Liver (tissue), 9 donors: ENCODE results near the gene MLLT10. TPM values are rescaled to one million over a fixed set of nuclear protein-coding genes. Genes with fewer than 3 reads are reported as not detected.

Experiments used
- DNase-seq: peaks from one replicate; pipeline ENCODE4 v3.0.0-alpha.2; 2017; ENCODE audit warnings: low spot score
- H3K27ac ChIP-seq, 2 donors: one replicate each; pipeline ENCODE4 v1.7.0; 2013; ENCODE audit warnings: inconsistent platforms in 2 of 2, low read length in 2 of 2, control low read depth in 1 of 2, low read depth in 1 of 2, mild to moderate bottlenecking in 1 of 2
- H3K27me3 ChIP-seq, 4 donors: one replicate each; pipeline versions ENCODE4 v1.6.1 to v1.7.0; 2013; ENCODE audit warnings: low read length in 3 of 4, inconsistent platforms in 1 of 4, mild to moderate bottlenecking in 1 of 4, moderate library complexity in 1 of 4; ENCODE audit not compliant: control insufficient read depth in 4 of 4, insufficient read depth in 4 of 4
- H3K36me3 ChIP-seq, 4 donors: one replicate each; pipeline versions ENCODE4 v1.6.1 to v1.7.0; 2013; ENCODE audit warnings: low read length in 3 of 4, mild to moderate bottlenecking in 3 of 4, low read depth in 1 of 4, moderate library complexity in 1 of 4; ENCODE audit not compliant: control insufficient read depth in 4 of 4, insufficient read depth in 3 of 4
- H3K4me1 ChIP-seq, 4 donors: one replicate each; pipeline versions ENCODE4 v1.6.1 to v1.7.0; 2013; ENCODE audit warnings: low read length in 3 of 4, mild to moderate bottlenecking in 3 of 4, moderate library complexity in 1 of 4; ENCODE audit not compliant: control insufficient read depth in 4 of 4, insufficient read depth in 4 of 4
- H3K4me3 ChIP-seq, 3 donors: one replicate each; pipeline versions ENCODE4 v1.6.1 to v1.7.0; 2013; ENCODE audit warnings: low read length in 3 of 3, control low read depth in 1 of 3, low read depth in 1 of 3, mild to moderate bottlenecking in 1 of 3
- H3K9ac ChIP-seq, 2 donors: one replicate each; pipeline ENCODE4 v1.7.0; 2013; ENCODE audit warnings: low read length in 2 of 2, mild to moderate bottlenecking in 2 of 2, moderate library complexity in 2 of 2, control low read depth in 1 of 2, low read depth in 1 of 2
- H3K9me3 ChIP-seq, 4 donors: one replicate each; pipeline versions ENCODE4 v1.6.1 to v1.7.0; 2013; ENCODE audit warnings: low read length in 3 of 4; ENCODE audit not compliant: control insufficient read depth in 4 of 4
- ATF3 ChIP-seq: IDR thresholded peaks from 2 replicates; pipeline ENCODE4 v1.6.1; 2016; ENCODE audit warnings: antibody characterized with exemption
- CTCF ChIP-seq: fragments of 150-350 bp; IDR thresholded peaks from 2 replicates; pipeline ENCODE4 v1.5.1; 2017; ENCODE audit warnings: improper control_type of control experiment, low read depth, low read length; ENCODE audit not compliant: missing input control
- EGR1 ChIP-seq, 2 donors: IDR thresholded peaks; 2 replicates each; pipeline ENCODE4 v1.6.1; 2016 to 2018; ENCODE audit warnings: antibody characterized with exemption in 2 of 2, low read depth in 2 of 2
- FOXA1 ChIP-seq: IDR thresholded peaks from 2 replicates; pipeline ENCODE4 v1.6.1; 2016; ENCODE audit warnings: antibody characterized with exemption
- FOXA2 ChIP-seq: IDR thresholded peaks from 2 replicates; pipeline ENCODE4 v1.6.1; 2016; ENCODE audit warnings: antibody characterized with exemption
- HNF4A ChIP-seq, 2 donors: conservative IDR thresholded peaks; 2 replicates each; pipeline ENCODE4 v1.6.1; 2016; ENCODE audit warnings: antibody characterized with exemption in 2 of 2, mild to moderate bottlenecking in 2 of 2
- HNF4G ChIP-seq: IDR thresholded peaks from 2 replicates; pipeline ENCODE4 v1.6.1; 2016; ENCODE audit warnings: antibody characterized with exemption
- JUND ChIP-seq, 2 donors: IDR thresholded peaks; 2 replicates each; pipeline ENCODE4 v1.6.1; 2016; ENCODE audit warnings: antibody characterized with exemption in 2 of 2
- MAX ChIP-seq: IDR thresholded peaks from 2 replicates; pipeline ENCODE4 v1.6.1; 2016; ENCODE audit warnings: antibody characterized with exemption
- NR2F2 ChIP-seq: IDR thresholded peaks from 2 replicates; pipeline ENCODE4 v1.6.1; 2016; ENCODE audit warnings: antibody characterized with exemption
- RAD21 ChIP-seq, 2 donors: IDR thresholded peaks; 2 replicates each; pipeline ENCODE4 v1.6.1; 2016; ENCODE audit warnings: antibody characterized with exemption in 2 of 2, mild to moderate bottlenecking in 2 of 2
- REST ChIP-seq: IDR thresholded peaks from 2 replicates; pipeline ENCODE4 v1.6.1; 2016; ENCODE audit warnings: antibody characterized with exemption, mild to moderate bottlenecking
- RXRA ChIP-seq, 2 donors: IDR thresholded peaks; 2 replicates each; pipeline ENCODE4 v1.6.1; 2017 to 2018; ENCODE audit warnings: antibody characterized with exemption in 2 of 2, mild to moderate bottlenecking in 1 of 2
- SP1 ChIP-seq: IDR thresholded peaks from 2 replicates; pipeline ENCODE4 v1.6.1; 2018; ENCODE audit warnings: antibody characterized with exemption, mild to moderate bottlenecking
- TAF1 ChIP-seq: conservative IDR thresholded peaks from 2 replicates; pipeline ENCODE4 v1.6.1; 2016; ENCODE audit warnings: antibody characterized with exemption, mild to moderate bottlenecking
- YY1 ChIP-seq: IDR thresholded peaks from 2 replicates; pipeline ENCODE4 v1.6.1; 2016; ENCODE audit warnings: antibody characterized with exemption, mild to moderate bottlenecking
- ZBTB33 ChIP-seq: IDR thresholded peaks from 2 replicates; pipeline ENCODE4 v1.6.1; 2016; ENCODE audit warnings: antibody characterized with exemption
- WGBS: extraction: QIAGEN DNeasy Blood & Tissue Kit; methylation state at CpG from one replicate; pipeline ENCODE4 v1.1.7; 2013; 5-methylcytosine and 5-hydroxymethylcytosine counted together
- polyA plus RNA-seq, 2 donors: library from polyadenylated mRNA; stranded (reverse) in 1 of 2; unstranded in 1 of 2; fragments of 200-250 nt in 1 of 2; fragments of >200 nt in 1 of 2; fragmentation: Nextera tagmentation in 1 of 2; extraction: Ambion mirVana in 1 of 2; gene quantifications; one replicate each; pipeline versions ENCODE4 v1.2.1 to v1.2.3, GENCODE V29; 2013 to 2015
- total RNA-seq, 2 donors: library from RNA; depleted of rRNA; stranded (reverse); fragments of >200 nt; gene quantifications; one replicate each; pipeline ENCODE4 v1.2.3, GENCODE V29; 2014
- donor health status: healthy.
- donor health status: healthy.
- donor health status: healthy.
- donor health status: healthy.
- donor health status: healthy.

The MLLT10 gene
- total and polyA plus RNA-seq, 4 donors: 11.9 to 47.4 (median 22.6) TPM

- H3K4me3 ChIP-seq: no peak overlapping the region
- H3K27me3 ChIP-seq: no peaks in the 10 kb centered on the region
- H3K36me3 ChIP-seq: peaks cover 1 to 19% (median 8%) of the 10 kb centered on the region in 4 donors
- no peak for DNase-seq
- WGBS: 85% methylated on average over 6 of the region's 6 CpGs
- peaks cover 0 to 8% (median 4%) of the 10 kb centered on the region in 4 donors for H3K4me1 ChIP-seq
- H3K9ac ChIP-seq: no peak overlapping the region
- no peaks in the 10 kb centered on the region for H3K9me3 ChIP-seq
- no peak for TF ChIP-seq ATF3
- no peak for TF ChIP-seq CTCF
- TF ChIP-seq HNF4A (conservative IDR thresholded peaks at IDR 0.05): no peak
- no peak for TF ChIP-seq FOXA2
- TF ChIP-seq NR2F2: no peak
- TF ChIP-seq MAX: no peak
- TF ChIP-seq RAD21 (IDR thresholded peaks at IDR 0.05): no peak
- TF ChIP-seq EGR1 (IDR thresholded peaks at IDR 0.05; ENCODE audit: low read depth in 2 of 2): no peak
- no peak for TF ChIP-seq FOXA1
- no peak for TF ChIP-seq YY1
- no peak for TF ChIP-seq TAF1
- H3K27ac ChIP-seq: no peak overlapping the region
Observed at GRCh38 chr10:21746118-21746517, 212.1 kb downstream of the MLLT10 start.

GRCh38 chr10:21747809-21748208 lies 213.8 kb downstream of the MLLT10 start:
- no peak overlapping the region for H3K9ac ChIP-seq
- H3K9me3 ChIP-seq: no peaks in the 10 kb centered on the region
- no peak for TF ChIP-seq TAF1
- DNase-seq: no peak
- no peak overlapping the region for H3K4me3 ChIP-seq
- no peak overlapping the region for H3K27ac ChIP-seq
- 88% methylated on average over 4 of the region's 4 CpGs for WGBS
- H3K27me3 ChIP-seq: no peaks in the 10 kb centered on the region
- peaks cover 0 to 11% (median 5%) of the 10 kb centered on the region in 4 donors for H3K36me3 ChIP-seq
- H3K4me1 ChIP-seq: peaks cover 0 to 2% (median under 1%) of the 10 kb centered on the region in 4 donors

- no peak overlapping the region for H3K9ac ChIP-seq
- H3K4me1 ChIP-seq: no peaks in the 10 kb centered on the region
- H3K9me3 ChIP-seq: no peaks in the 10 kb centered on the region
- no peak overlapping the region for H3K4me3 ChIP-seq
- 83% methylated on average over 3 of the region's 3 CpGs for WGBS
- H3K27ac ChIP-seq: no peak overlapping the region
- peaks cover 0 to under 1% (median under 1%) of the 10 kb centered on the region in 4 donors for H3K36me3 ChIP-seq
- no peaks in the 10 kb centered on the region for H3K27me3 ChIP-seq
- no peak for DNase-seq
- TF ChIP-seq HNF4A (conservative IDR thresholded peaks at IDR 0.05): no peak
- TF ChIP-seq RAD21 (IDR thresholded peaks at IDR 0.05): no peak
- no peak for TF ChIP-seq JUND (IDR thresholded peaks at IDR 0.05)
- TF ChIP-seq RXRA (IDR thresholded peaks at IDR 0.05): no peak
- no peak for TF ChIP-seq HNF4G
- TF ChIP-seq ATF3: no peak
- TF ChIP-seq YY1: no peak
- no peak for TF ChIP-seq EGR1 (IDR thresholded peaks at IDR 0.05; ENCODE audit: low read depth in 2 of 2)
- TF ChIP-seq NR2F2: no peak
- TF ChIP-seq CTCF: no peak
- TF ChIP-seq REST: no peak
- no peak for TF ChIP-seq MAX
- TF ChIP-seq SP1: no peak
- TF ChIP-seq ZBTB33: no peak
Observed at GRCh38 chr10:21749788-21750187, 215.8 kb downstream of the MLLT10 start.
